Calu3 (cell line): Measurements from ENCODE around the gene ARHGEF12. TPM values are rescaled to one million over a fixed set of nuclear protein-coding genes. Genes with fewer than 3 reads are reported as not detected.

Experiments
- BruUV-seq: library from RNA; stranded (reverse); fragments of 400-500 nt; replicated peaks from 2 replicates; lab custom pipeline; 2021; lab: Mats Ljungman, UMichigan
- CTCF ChIA-PET: fragments of 300-600 bp; sonication (Branson Sonifier 250); formaldehyde crosslinking; loops from one replicate; lab custom pipeline; 2022; ENCODE audit warnings: antibody characterized with exemption; lab: Charles Lee
- DNase-seq: peaks from one replicate; pipeline ENCODE4 v3.0.0; 2022
- H3K27ac Mint-ChIP-seq: one replicate; pipeline ENCODE4 v1.8.0; 2022; ENCODE audit warnings: mixed read lengths; ENCODE audit not compliant: unreplicated experiment
- H3K27me3 Mint-ChIP-seq: one replicate; pipeline ENCODE4 v1.8.0; 2022; ENCODE audit warnings: mixed read lengths; ENCODE audit not compliant: unreplicated experiment
- H3K36me3 Mint-ChIP-seq: one replicate; pipeline ENCODE4 v1.8.0; 2022; ENCODE audit warnings: mild to moderate bottlenecking, moderate library complexity, mixed read lengths; ENCODE audit not compliant: insufficient read depth, unreplicated experiment
- H3K4me1 Mint-ChIP-seq: one replicate; pipeline ENCODE4 v1.8.0; 2022; ENCODE audit warnings: mild to moderate bottlenecking, low read depth, mixed read lengths; ENCODE audit not compliant: unreplicated experiment
- H3K4me3 Mint-ChIP-seq: one replicate; pipeline ENCODE4 v1.8.0; 2022; ENCODE audit warnings: mild to moderate bottlenecking, low read depth, moderate library complexity, mixed read lengths; ENCODE audit not compliant: unreplicated experiment
- H3K9me3 Mint-ChIP-seq: one replicate; pipeline ENCODE4 v1.8.0; 2022; ENCODE audit warnings: low read depth, mixed read lengths; ENCODE audit not compliant: unreplicated experiment
- CTCF ChIP-seq: fragments of 200-600 bp; IDR thresholded peaks from one replicate; pipeline ENCODE4 v1.8.0; 2022; ENCODE audit warnings: antibody characterized with exemption; ENCODE audit not compliant: unreplicated experiment
- intact Hi-C: fragments of 100-400 bp; cut with micrococcal nuclease; formaldehyde crosslinking; loops from one replicate; pipeline ENCODE4 v1.10.0; 2022; ENCODE audit not compliant: unreplicated experiment
- total RNA-seq: library from RNA; stranded (reverse); gene quantifications from 2 replicates; pipeline ENCODE4 v1.2.3, GENCODE V29; 2022

ARHGEF12 gene
- total RNA-seq, 1 experiment from 2014 or later: 50.0 TPM

- Mint-ChIP-seq H3K9me3 (no peaks in the 10 kb centered on the region), H3K4me3 (peak overlapping the region; percentile 93), H3K4me1 (peaks cover 31% of the 10 kb centered on the region), H3K27ac (no peak overlapping the region), H3K36me3 (peaks cover 36% of the 10 kb centered on the region), H3K27me3 (no peaks in the 10 kb centered on the region)
- BruUV-seq: no TSS peak
- CTCF ChIA-PET: interaction anchor here (1.6 kb wide), 1 partner anchor 84 kb away, joined by 5 read pairs; no protein-coding TSS in a partner anchor
- intact Hi-C loops: no loop called here
- TF ChIP-seq CTCF: no peak
- no peak for DNase-seq
These were observed 4.3 kb downstream of the ARHGEF12 start for GRCh38 chr11:120340529-120340928.

DNA sequence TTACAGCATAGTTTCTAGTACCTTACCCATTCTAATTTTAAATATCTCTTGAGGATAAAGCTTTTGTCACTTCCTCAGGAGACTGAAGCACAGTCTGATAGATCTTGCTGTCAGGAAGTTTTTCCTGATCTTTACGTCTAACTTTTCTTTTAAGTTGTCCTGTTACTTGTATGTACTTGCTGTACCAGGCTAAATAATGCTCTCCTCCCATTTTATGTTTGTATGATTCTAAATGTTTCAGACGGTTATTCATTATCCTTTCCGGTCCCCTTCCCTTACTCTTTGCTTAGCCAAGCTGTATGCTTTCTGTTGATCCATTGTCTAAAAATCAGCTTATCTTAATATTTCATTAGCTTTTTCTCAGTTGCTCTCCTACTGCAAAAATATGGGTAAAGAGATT, 6.0 kb downstream of the ARHGEF12 start:
- Mint-ChIP-seq H3K36me3 (peaks cover 19% of the 10 kb centered on the region), H3K4me1 (peaks cover 37% of the 10 kb centered on the region), H3K27ac (no peak overlapping the region), H3K4me3 (no peak overlapping the region), H3K27me3 (no peaks in the 10 kb centered on the region), H3K9me3 (no peaks in the 10 kb centered on the region)
- no peak for DNase-seq
- intact Hi-C loops: no loop called here
- CTCF ChIA-PET: no interaction called here
- no TSS peak for BruUV-seq
- no peak for TF ChIP-seq CTCF

DNA sequence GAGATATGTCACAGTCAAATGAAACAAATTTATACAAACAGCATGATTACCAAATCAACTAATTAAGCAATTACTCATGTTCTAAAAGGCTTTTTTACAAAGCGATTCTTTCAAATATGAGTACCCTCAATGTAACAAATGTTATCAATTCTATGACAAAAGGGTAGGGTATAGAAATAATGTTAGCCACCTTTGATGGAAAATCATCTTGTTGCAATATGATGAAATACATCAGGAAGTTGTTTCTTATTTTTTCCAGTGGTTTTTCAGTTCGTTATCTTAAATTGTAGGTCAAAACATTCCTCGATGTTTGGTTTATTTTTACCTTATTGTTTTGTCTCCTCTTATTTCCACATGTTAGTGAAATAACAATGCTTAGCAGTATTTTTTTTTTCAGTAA, 6.5 kb downstream of the ARHGEF12 start:
- no TSS peak for BruUV-seq
- Mint-ChIP-seq H3K4me3 (no peak overlapping the region), H3K27ac (no peak overlapping the region), H3K36me3 (peaks cover 15% of the 10 kb centered on the region), H3K9me3 (no peaks in the 10 kb centered on the region), H3K4me1 (peaks cover 40% of the 10 kb centered on the region), H3K27me3 (no peaks in the 10 kb centered on the region)
- intact Hi-C loops: no loop called here
- CTCF ChIA-PET: no interaction called here
- no peak for TF ChIP-seq CTCF
- DNase-seq: no peak

DNA sequence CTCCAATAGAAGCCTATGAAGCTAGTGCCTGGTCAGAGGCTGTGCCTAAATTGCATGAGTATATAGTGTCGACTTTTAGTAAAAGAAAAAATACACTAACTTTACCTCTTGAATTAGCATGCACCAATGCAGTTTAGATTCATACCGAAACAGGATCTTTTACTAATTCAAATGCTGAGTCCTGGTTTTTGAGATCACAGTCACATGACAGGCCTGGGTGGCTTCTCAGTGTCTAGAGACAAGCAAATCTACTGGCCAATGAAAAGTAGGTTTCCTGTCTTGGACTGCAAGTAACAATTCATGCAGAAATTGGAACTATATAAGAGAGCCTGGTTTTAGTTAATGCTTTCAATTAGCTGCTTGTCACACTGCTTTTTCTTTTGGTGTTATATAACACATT, 7.2 kb downstream of the ARHGEF12 start:
- Mint-ChIP-seq H3K4me1 (peaks cover 40% of the 10 kb centered on the region), H3K27me3 (no peaks in the 10 kb centered on the region), H3K4me3 (no peak overlapping the region), H3K36me3 (peaks cover 10% of the 10 kb centered on the region), H3K27ac (no peak overlapping the region), H3K9me3 (no peaks in the 10 kb centered on the region)
- CTCF ChIA-PET: interaction anchor here (1.1 kb wide), 1 partner anchor 87 kb away, joined by 3 read pairs; no protein-coding TSS in a partner anchor
- no peak for TF ChIP-seq CTCF
- no peak for DNase-seq
- intact Hi-C loops: no loop called here
- no TSS peak for BruUV-seq
